ENCODE measurements around the gene PIGL.
"Not testable (repeated sequence)": the region's sequence is repeated elsewhere in the genome, so short reads cannot be mapped to it uniquely, and the experiment has no call there.

PIGL gene

GRCh38 chr17:16216341-16217001 lies 539 bp upstream of the PIGL start:
- not testable (repeated sequence) for DNase-seq (ENCODE audit: low read depth)

GRCh38 chr17:16222406-16222805 lies 5.4 kb downstream of the PIGL start:
- no peak for DNase-seq (ENCODE audit: low read depth)

DNA sequence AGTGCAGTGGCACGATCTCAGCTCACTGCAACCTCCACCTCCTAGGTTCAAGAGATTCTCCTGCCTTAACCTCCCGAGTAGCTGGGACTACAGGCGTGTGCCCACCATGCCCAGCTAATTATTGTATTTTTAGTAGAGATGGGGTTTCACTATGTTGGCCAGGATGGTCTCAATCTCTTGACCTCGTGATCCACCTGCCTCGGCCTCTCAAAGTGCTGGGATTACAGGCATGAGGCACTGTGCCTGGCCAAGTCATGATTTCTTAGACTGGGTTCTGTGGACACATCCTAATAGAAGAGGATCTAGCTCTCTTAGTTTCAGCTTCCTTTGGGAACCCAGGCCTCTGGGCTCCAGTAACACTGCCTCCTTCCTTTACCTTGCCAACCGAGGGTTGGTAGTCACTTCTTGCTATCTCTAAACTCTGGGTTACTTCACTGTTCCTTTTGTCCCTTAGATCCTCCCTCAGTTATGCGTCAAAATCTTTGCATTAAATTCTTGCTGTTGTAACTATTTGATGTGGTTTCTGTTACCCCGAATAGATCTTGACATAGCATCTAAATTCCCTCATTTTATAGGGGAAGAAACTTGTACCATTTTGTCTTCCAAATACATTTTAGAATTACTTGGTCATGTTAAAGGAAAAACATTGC lies 13.0 kb downstream of the PIGL start:
- not testable (repeated sequence) for DNase-seq (ENCODE audit: low read depth)

GRCh38 chr17:16232391-16232790 lies 15.4 kb downstream of the PIGL start:
- no peak for DNase-seq (ENCODE audit: low read depth)

- no peak for DNase-seq (ENCODE audit: low read depth)
Measured at GRCh38 chr17:16239931-16240330, 22.9 kb downstream of the PIGL start.

DNA sequence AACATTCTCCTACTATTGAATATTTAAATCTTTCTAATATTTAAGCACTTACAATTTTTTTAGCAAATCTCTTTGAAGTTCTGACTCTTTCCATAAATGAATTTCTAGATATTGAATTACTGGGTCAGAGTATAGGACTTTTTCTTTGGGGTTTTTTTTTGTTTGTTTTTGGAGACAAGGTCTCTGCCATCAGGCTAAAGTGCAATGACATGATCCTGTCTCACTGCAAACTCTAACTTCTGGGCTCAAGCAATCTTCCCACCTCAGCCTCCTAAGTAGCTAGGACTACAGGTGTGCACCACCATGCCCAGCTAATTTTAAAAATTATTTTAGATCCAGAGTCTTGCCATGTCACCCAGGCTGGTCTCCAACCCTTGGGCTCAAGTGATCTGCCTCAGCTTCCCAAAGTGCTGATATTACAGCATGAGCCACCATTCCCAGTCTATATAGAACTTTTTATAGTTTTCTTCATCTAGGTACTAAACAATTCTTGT lies 24.9 kb downstream of the PIGL start:
- no peak for DNase-seq (ENCODE audit: low read depth)

- no peak for DNase-seq (ENCODE audit: low read depth)
Measured at GRCh38 chr17:16243385-16243784, 26.4 kb downstream of the PIGL start.

GRCh38 chr17:16243801-16244567 lies 27.0 kb downstream of the PIGL start:
- DNase-seq (ENCODE audit: low read depth): no peak

GRCh38 chr17:16247586-16247984 lies 30.6 kb downstream of the PIGL start:
- DNase-seq (ENCODE audit: low read depth): no peak

DNA sequence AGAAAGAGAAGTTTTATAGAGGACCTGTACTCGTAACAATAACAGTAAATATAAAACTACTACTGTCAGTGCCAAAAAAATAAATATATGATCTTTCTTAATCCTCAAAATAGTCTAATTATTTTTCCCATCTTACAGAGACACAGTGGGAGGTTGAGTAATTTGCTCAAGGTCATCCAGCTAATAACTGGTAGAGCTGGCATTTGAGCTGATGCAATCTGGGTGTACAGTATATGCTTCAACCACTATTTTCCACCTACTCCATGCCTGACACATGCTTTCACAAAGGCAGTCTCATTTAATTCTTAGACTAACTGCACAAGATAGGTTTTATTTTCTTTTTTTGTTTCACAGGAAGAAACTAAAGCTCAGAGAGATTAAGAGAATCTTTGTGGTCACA lies 33.6 kb downstream of the PIGL start:
- no peak for DNase-seq (ENCODE audit: low read depth)

DNA sequence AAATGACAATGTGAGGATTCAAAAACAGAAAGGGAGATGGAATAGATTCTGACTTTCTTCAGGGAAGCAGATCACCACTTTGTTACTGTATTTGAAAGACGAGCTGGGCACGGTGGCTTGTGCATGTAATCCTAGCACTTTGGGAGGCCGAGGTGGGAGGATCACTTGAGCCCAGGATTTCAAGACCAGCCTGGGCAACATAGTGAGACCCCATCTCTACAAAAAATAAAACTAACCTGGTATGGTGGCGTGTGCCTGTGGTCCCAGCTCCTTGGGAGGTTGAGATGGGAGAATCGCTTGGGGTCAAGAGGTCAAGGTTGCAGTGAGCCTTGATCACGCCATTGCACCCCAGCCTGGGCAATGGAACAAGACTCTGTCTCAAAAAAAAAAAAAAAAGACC lies 34.0 kb downstream of the PIGL start:
- DNase-seq (ENCODE audit: low read depth): no peak

- DNase-seq (ENCODE audit: low read depth): no peak
Measured at GRCh38 chr17:16251556-16251955, 34.5 kb downstream of the PIGL start.

GRCh38 chr17:16254773-16255400 lies 37.9 kb downstream of the PIGL start:
- DNase-seq (ENCODE audit: low read depth): no peak

DNA sequence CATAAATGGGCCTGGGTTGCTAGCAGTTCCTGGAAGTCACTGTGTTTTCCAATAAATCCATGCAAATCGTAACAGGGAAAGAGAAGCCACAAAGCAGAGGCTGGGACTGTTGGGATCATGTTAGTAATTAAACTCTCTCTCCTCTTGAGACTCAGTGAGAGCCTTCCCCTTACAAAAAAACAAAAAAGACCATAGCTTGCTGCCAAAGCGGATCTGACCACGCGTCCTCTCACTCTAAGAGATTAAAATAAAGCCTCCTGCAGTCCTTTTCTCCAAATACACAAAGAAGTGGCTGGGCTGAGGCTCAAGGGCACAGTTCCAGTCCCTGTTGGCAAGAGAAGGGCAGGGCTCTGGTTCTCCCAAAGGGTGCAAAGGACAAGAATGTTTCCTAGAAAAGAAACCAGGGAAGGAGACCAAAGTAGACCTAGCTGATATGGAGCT lies 38.5 kb downstream of the PIGL start:
- no peak for DNase-seq (ENCODE audit: low read depth)

- DNase-seq (ENCODE audit: low read depth): no peak
Measured at GRCh38 chr17:16258901-16259300, 41.9 kb downstream of the PIGL start.

DNA sequence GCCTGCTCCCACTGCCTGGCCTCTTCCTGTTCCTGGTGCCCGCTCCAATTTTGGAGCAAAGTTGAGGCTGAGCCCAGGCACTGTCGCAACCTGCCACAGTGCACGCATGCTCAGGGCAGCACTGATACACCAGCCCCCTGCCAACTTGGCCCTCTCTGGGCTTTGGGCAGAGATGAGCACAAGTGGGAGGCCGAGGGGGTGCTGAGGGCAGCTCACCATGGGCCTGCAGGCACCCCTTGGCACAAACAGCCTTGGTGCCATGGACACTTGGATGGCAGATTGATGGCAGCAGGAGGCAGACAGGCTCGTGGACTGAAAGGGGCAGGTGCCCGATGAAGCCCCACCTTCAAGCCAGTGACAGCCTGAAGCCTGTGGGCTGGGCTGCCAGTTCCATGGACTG lies 42.9 kb downstream of the PIGL start:
- DNase-seq (ENCODE audit: low read depth): no peak

DNA sequence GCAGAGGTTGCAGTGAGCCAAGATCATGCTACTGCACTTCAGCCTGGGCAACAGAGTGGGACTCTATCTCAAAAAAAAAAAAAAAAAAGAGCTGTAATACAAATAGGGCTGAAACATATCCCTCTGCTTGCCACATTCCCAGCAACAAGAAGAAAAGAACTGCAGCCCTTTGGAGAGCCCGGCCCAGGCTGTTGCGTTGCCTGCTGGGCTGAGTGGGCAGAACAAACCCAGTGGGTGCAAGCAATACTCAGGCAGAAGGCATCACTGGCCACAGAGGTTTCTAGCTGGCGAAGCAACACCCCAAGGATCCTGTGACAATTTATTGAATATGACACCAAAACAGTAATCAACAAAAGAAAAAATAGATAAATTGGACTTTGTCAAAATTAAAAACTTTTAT lies 44.0 kb downstream of the PIGL start:
- DNase-seq (ENCODE audit: low read depth): no peak

DNA sequence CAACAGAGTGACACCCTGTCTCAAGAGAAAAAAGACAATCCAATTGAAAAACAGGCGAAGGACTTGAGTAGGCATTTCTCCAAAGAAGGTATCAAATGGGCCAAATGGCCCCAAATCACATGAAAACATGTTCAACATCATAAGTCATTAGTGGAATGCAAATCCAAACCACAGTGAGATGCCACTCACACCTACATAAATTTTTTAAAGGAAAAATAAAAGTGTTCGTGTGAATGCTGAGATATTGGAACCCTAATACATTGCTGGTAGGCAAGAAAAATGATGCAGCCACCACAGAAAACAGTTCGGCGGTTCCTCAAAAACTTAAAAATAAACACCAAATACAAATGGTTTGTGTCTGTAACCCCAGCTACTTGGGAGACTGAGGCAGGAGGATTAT lies 45.2 kb downstream of the PIGL start:
- DNase-seq (ENCODE audit: low read depth): no peak

- DNase-seq (ENCODE audit: low read depth): no peak
Measured at GRCh38 chr17:16267174-16267573, 50.2 kb downstream of the PIGL start.

GRCh38 chr17:16269658-16270057 lies 52.6 kb downstream of the PIGL start:
- DNase-seq (ENCODE audit: low read depth): no peak

DNA sequence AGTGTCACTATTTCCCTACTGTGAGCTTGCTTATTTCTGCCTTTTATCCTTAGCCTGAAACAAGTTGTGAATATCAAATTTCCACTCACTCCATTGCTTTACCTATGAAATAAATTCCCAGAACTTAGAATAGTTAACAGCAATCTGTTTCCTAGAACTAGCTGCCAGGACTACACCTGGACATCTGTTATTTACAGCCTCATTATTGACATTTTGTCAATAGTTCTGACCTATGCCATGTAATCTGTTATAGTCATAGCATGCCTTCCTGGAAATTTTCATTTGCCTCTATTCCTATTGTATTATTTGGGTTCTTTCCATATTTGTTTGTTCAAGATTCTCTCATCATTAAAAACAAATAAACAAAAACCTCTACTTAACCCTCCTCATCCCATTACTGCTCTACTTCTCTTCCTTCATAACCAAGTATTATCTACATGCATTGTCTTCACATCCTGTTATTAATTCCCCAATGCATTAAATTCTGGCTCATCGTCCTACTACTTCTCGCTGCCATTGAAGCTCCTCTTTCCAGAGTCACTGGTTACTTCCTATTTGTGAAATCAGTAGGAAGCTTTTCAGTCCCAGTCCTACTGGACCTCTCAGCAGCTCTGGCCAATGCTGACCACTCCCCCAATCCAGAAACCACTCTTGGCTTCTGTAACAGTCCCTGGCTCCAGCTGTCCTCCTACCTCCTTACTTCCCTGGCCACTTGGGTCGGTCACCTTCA lies 55.3 kb downstream of the PIGL start:
- no peak for DNase-seq (ENCODE audit: low read depth)

DNA sequence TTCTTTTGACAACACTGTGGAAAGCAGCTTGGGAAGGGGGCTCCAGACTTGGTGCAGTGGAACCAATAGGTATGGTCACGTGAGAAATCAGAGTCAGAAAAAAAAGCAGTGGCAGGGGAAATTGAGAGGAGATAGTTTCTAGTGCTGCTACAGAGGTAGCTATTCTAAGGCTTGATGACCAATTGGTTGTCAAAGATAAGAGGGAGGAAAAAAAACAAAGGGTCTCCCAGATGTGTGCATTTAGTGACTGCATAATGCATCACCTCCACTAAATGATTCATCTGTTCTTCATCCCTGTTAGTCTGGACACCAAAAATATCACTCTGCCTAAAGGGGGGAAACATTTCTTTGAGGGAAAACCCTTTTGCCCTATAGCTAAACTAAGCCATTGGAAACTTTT lies 56.5 kb downstream of the PIGL start:
- DNase-seq (ENCODE audit: low read depth): peak; percentile 52

Data from HS-5 (cell line).